Measurements from ENCODE around the gene SPATA24.
"Not testable (repeated sequence)": the region's sequence is repeated elsewhere in the genome, so short reads cannot be mapped to it uniquely, and the experiment has no call there.

Gene SPATA24

DNA sequence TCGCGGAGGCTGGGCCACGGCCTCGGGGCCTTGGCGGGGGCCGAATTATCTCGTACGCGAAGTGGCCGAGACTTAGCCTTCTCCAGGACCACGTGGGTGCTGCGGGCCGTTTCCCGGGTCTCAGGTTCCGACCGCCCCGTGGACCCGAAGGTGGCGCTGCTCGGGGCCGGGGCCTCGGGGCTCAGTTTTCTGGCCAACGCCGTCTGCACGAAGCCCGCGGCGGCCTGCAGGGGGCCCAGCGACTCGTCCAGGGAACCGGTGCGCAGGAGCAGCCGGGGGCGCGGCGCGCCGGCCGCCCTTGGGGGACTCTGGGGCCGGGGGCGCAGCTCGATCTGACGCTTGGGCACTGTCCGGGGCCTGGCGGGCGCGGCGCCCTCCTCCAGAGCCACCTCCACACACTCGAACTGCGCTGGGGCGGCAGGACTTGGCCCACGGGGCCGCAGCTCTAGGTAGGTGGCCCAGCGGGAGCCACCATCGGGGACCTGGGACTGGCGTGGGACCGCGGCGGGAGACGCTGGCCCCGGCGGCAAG is 9.7 kb downstream of the SPATA24 start:
- DNase-seq: no peak

DNA sequence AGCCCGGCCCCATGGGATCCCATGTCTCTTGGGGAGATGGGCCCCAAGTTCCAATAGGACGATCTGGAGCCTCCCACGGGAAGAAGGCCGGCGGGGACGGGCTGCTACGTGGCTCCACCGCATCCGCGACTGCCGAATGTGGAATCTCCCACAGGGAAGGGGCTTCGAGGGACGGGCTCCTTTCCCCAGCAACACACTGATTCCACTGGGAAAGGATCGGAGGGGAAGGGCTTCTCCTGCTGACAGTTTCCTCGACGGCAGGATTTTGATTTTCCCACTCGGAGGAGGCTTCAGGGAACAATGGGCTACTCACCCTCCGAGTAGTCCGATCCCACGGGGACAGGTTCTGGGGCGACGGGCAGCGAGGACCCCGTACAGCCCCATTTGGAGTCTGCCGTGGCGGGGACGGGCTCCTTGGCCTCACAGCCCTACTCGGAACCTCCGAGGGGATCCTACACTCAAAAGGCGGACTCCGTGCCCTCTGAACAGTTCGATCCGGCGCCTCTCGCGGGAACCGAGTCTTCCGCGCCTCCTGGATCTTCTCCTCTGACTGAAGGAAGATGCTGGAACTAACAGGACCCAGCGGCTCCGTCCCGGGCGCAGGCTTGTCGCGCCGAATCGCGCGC is 10.3 kb downstream of the SPATA24 start:
- no peak for DNase-seq

DNA sequence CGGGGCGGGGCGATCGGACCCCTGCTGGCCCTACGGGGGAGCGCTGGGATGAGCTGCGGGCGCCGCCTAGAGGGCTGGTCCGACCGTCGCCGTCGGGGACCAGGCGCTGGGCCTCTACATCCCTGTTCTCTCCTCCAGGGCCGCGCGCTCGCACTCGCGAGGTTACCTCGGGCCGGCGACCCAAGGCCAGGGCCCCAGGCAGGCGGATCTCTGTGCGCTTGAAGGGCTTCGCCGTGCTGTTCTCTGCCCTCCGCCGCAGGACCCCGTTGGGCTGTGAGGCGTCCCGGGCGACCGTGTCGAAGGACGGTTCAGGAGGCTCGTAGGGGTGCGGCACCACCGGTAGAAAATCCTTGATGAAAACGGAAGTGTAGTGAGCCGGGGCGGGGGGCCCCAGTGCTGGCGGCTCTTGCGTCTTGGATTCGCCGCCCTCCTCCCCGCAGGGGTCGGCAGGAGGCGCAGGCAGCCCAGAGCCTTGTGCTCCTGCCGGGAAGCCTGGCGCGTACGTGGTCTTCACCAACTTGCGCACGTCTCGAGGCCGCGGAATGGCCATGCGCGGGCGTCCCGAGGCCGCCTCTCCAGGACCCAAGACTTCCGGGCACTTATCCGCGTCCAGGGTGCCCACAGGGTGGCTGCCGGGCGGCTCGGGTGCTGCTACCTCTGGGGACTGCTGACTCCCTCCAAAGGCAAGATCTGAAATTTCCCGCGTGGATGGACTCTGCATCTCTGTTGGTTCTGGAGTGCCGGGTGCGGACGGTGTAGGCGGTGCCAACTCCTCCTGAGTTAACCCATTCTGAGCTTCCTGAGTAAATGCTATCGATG is 11.0 kb downstream of the SPATA24 start:
- DNase-seq: no peak

DNA sequence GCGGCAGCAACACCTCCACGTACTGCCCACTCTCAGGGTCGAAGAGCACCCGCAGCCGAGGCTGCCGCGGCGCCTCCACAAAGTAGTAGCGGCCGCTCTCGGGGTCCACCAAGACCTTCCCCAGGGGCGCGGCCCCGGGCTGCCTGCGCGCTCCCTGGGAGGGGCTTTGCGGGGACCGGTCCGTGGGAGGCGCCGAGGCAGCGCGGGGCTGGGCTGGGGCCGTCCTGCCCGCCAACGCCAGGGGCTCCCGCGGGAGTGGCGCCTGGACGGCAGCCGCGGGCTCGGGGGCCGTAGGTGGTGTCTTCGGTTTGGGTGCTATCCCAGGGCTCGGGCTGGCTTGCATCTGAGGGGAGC is 11.6 kb downstream of the SPATA24 start:
- no peak for DNase-seq

DNA sequence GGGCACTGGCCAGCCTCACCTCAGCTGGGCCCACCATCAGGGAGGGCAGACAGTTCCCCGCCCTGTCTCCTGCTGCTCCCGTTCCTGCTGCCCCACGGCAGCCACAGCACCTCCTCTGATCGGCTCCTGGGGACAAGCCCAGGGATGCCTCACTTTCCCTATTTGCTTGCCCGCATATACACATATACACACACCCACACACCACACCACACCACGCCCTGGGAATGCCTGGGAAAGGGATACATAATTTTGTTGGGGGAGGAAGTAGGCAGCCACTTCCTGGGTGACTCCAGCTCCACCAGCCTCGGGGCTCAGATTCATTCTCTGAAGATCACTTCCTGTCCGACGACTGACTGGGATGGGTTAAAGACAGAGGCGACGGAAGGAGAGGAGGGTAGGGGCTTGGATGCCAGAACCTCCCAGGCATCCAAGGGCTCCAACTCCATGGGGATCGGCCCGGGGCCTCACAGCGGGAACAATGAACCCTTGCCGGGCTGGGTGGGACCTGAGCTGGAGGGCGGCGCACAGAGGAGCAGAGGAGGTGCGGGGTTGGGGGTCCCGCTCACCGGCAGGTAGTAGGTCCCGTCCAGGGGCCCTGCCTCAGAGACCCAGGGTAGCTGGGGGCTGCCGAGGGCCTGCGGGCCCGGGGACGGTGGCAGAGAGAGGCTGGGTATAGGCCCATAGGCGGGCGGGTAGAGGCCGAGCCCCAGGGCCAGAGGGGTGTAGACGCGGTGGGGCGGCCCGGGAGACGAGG is 12.1 kb downstream of the SPATA24 start:
- no peak for DNase-seq

DNA sequence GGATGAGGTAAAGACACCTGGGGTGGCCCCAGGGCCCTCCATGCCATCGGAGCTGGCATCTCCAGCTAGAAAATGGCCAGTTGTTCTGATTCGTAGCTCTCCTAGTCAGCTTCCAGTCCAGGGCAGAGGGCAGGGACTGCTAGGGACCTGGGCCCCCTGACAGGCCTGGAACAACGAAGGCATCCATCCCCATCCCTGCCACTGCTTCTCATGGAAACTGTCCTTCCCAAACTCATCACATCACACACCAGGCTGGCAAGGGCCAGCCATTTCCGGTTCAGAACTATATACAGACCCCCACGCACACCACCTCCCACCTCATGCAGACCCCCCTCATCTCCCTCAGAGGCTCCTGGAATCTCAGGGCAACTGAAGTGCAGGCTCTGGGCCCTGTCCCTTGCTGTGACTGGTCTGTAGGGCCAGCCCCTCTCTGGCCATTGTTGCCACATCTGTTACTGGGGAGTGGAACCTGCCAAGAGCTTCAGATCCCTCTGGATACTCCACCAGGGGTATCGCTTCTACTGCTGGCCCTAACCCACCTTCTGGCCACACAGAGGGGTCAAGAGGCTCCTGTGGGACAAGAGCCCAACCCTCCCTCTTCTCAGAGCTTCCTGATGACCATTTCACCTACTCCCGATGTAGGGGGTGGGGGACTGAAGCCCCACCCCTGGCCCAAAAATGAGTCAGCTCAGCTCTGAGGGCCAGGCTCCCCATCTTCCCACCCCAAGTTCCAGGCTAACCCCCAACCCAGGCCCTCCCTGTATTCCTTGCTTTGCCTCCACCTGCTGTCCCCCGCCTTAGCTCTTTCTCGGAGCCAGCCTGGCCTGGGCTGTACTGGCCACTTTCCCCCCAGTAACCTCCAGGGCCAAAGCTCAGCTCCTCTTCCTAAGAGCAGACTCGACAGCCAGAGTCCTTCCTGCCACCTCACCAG is 13.0 kb downstream of the SPATA24 start:
- no peak for DNase-seq

DNA sequence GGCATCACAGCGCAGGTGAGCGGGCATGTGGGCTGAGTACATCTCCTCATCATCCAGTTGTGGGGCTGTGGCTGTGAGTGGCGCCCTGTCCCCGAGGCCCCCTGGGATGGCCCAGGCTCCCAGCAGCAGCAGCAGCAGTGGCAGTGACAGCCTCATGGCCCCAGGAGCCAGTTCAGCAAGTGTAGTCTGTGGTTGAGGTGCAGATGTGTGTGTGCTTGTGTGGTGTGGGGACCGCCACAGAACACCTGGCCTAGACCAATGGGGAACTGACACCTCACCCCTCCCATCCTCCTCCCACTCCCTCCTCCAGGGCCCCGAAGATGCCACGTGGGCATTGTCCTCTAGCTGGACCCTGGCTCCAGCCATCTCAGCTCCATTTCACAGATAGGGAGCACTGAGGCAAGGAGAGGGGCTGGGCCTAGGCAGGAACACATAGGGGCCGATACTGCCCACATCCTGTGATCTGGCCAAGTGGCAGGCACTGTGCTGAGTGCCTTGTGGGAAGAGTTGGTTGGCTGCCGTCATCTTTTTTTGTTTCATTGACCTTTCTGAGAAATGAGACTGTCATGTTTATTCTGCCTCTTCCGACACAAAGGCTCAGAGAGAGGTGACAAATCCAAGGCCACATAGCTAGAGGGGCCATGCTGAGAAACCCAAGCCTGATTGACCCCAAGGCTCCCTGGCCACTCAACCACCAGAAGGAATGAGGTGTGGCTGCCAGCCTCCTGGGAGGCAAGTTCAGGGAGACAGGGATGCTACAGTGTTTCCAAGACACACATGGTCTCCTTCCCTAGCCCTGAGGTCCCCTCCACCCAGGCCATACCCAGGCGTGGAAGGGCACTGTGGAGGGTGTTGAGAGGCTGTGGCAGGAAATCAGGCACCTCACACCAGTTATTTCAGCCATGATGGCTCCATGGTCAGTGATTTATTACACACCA is 13.9 kb downstream of the SPATA24 start, which contains the start of gene MZB1:
Gene MZB1, minus strand, starts transcription at position 213 of the 938 bp plus-strand sequence. Its CDS starts 57 bp downstream, at position 156.
- no peak for DNase-seq

DNA sequence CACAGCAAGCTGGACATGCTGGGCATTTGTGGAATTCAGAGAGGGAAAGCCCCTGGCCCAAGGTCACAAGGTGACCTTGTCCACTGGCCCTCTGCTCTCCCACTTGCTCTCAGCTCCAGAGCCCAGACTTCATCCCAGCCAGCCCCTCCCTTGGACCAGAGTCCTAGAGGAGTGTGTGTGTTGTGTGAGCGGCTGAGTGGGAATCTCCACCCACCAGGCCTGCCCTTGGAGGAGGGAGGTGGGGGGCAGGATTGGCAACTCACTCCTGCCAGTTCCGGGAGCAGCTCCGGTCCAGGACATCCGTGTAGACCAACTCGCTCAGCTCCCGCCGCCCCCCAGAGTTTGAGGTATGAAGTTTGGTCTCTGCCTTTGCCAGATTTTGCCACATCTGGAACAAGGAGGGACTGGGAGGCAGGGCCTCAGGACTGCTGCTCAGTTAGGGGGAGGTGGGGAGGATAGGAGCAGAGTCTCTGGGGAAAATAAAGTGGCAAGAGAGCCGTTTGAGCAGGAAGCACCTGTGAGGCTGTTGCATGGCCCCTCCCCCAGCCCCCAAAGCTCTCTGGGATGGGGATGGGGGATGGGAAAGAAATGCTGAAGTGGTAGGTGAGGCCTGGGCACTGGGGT is 15.6 kb downstream of the SPATA24 start:
- DNase-seq: no peak

DNA sequence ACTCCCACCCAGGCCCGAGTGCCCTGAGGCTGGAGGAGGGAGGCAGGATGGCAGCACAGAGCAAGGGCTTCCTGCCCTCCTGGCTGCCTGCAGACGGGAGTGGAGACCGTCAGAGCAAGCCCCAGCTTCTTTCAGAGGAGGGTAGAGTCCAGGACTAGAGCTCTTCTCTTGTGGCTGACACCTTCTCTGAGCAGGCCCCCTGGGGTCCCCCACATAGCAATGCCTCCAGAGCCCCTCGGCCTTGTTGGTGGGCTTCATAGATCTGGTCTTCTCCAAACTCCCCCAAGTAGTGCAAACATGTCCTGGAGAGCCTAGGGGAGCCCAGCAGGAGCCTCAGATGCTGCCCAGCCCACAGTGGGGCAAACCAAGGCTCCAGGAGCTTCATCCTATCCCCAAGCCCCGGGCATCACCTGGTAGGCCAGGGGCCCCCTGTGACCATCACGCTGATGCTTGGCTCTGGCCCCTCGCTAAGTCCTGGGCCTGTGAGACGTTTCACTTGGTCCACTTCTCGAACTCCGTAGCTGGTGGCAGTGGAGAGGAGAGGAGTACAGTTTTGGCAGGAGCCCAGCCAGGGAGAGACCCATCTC is 16.2 kb downstream of the SPATA24 start:
- no peak for DNase-seq

DNA sequence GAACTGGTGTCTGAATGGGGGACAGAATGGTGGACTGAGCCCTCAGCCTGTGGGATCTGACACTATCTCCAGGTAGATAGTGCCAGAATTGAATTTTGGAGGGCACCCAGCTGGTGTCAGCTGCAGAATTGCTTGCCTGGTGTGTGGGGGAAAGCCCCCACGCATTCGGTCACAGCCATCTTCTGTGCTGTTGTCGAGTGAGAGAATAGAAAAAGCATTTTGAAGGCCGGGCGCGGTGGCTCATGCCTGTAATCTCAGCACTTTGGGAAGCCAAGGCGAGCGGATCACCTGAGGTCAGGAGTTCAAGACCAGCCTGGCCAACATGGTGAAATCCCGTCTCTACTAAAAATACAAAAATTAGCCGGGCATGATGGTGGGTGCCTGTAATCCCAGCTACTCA is 16.9 kb downstream of the SPATA24 start:
- DNase-seq: not testable (repeated sequence)

DNA sequence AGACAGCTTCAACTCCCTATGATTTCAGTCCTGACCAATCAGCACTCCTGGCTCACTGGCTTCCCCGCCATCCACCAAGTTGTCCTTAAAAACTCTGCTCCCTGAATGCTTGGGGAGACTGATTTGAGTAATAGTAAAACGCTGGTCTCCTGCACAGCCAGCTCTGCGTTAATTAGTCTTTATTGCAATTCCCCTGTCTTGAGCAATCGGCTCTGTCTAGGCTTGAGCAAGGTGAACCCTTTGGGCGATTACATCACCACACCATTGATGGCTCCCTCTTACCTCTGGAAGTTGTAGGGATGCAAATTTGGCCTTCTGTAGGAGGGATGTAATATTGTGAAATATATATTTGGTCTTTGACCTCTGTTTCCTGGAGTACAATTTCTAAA is 17.8 kb downstream of the SPATA24 start:
- no peak for DNase-seq

DNA sequence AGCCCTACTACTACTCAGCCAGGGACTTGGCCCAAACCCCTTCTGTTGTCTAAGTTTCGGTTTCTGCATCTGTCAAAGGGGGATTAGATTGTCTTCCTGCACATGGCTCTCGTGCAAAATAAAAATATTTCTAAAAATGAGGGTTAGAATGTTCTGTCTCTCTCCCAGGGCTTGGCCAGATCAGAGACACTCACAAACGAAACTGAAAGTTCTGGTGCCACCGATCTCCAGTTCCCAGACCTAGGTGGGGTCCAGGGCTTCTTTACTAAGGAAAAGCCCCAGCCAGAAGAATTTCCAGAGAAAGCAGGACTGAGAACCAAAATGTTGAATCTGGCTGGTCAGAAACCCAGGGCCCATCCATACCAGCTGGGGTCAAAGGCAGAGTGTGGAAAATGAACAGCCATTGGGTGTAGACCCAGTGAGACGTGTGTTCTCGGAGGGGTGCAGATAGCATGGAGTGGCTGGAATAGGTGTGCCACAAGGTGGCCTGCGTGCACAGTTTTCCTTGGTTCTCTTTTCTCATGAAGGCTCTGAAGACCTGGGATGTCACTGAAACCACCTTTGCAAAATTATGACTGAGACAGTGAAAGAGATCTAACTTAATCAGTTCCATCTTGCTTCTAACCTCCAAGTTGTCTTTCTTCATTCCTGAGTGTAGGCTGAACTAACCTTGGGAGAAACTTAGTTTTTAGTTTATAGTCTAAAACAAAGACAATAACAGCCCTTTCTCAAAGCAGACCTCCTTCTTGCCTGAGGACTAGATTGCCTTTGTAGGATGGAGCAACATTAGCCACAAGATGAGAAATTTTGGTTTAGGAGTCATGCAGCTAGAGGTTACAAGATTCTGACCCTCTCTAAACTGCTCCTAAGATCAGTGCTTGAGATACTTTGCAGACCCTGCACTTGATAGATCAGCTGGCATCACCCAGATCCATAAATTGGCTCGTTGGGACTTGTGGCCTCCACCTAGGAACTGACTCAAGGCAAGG is 18.5 kb downstream of the SPATA24 start:
- DNase-seq: no peak

DNA sequence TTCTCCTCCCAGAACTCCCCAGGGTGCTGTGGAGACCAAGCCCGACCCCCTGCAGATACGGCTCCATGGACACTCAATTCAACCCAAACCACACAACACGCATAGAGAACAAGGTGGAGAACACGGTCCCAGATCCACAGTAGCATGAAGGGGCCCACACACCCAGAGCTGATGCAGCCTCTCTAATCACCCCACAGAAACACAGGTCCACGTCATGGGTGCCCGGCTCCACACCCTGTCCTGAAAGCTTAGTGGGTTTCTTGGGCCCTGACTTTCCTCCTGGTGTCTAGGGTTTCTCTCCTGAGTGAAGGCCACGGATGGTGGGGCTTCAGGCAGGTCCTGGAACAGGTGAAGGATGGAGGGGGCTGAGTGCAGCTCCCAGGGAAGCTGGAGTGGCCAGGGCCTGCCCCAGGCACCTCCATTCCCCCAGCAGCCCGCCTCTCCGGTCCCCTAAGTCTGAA is 19.3 kb downstream of the SPATA24 start:
- DNase-seq: no peak

DNA sequence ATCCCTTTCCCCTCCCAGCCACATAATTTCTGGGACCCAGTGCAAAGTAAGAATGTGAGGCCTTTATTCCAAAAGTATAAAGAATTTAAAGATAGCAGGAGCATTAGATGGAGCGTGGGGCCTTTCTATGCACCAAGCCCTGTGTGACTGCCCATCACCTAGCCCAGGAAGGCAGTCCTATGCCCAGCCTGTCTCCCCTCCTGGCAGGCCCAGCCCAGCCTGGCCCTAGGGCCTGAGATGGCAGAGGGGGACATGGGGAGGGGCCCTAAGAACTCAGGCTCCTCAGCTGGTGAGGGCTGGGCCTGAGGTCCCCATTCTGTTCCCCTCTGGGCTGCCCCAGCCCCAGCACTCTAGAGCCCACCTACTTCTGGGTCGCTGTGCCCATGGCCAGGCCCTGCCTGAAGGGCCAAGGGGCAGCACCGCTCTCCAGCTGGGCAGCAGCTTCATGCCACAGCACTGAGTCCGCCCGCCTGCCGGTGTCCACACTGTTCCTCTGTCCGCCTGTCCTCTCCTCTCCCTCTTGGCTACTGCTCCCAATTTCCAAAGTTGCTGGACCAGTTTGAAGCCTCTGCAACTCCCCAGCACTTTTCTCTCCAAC is 19.8 kb downstream of the SPATA24 start:
- DNase-seq: no peak

DNA sequence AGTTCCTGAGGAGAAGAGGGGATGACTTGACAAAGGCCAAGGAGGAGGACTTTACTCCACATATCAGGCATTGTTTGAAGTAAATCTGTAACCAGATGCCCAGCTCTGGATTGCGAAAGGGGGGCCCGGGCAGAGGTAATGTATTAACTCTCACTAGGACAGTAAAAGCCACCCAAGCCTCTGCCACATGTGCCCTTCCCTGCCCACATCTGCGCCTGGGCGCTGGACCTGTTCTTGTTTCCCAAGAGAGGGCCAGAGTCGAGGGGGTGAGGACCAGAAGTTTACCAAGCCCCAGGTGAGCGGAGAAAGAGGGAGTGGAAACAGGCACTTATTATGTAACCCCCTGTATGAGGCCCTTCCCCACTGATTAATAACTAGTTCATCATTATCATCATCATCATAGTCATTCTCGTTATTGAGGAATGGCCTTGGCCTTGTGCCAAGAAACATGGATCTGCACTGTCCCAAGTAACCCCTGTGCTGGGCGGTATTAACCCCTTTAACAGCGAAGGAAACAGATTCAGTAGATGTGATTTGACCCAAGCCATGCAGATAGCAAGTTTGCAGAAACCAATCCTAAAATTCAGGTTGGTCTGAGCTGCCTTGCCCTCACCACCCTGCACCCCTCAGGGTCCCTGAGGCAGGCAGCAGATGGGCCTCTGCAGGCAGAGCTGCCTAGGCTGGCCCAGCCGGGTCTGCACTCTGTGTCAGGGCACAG is 20.5 kb downstream of the SPATA24 start, which contains the start of gene SLC23A1:
Gene SLC23A1, minus strand, starts transcription at position 23 of the 718 bp plus-strand sequence. CDS start 44 bp downstream, outside the sequence.
- no peak for DNase-seq

DNA sequence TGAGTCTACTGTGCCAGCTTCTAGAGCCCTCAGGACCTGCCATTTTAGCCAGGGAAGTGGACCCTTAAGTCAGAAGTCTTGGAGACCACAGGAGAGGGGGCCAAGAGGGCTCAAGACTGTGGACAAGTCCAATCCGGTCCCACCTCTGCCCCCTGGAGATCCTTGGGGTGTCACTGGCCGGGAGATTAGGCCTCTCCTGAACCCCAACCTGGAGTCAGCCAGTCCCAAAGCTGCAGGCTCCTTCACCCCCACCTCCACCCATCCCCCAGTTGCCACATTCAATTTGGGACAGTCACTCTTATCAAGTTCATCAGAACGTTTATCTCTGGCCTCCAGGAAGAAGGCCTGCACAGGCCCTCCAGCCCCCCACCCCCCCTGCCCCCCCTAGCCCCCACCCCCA is 21.1 kb downstream of the SPATA24 start:
- no peak for DNase-seq
